Osteoblast (primary cell): ENCODE measurements around the gene ARFIP1. TPM values are rescaled to one million over a fixed set of nuclear protein-coding genes. Genes with fewer than 3 reads are reported as not detected.

Experiments
- DNase-seq: peaks from one replicate; pipeline ENCODE4 v3.0.0; 2011; ENCODE audit warnings: low spot score, mixed read lengths; ENCODE audit not compliant: insufficient read length; ENCODE audit errors: missing footprints
- H2AFZ ChIP-seq: 2 replicates; pipeline ENCODE4 v1.6.0; 2011; ENCODE audit warnings: mild to moderate bottlenecking, low read length
- H3K27ac ChIP-seq: 2 replicates; pipeline ENCODE4 v1.5.1; 2011; ENCODE audit warnings: mild to moderate bottlenecking, low read depth, low read length, moderate library complexity
- H3K27me3 ChIP-seq: 2 replicates; pipeline ENCODE4 v1.6.0; 2012; ENCODE audit warnings: mild to moderate bottlenecking, control low read depth, inconsistent platforms, low read length, moderate library complexity; ENCODE audit not compliant: insufficient read depth
- H3K36me3 ChIP-seq: 2 replicates; pipeline ENCODE4 v1.5.1; 2011; ENCODE audit warnings: mild to moderate bottlenecking, low read length, control low read depth, moderate library complexity; ENCODE audit not compliant: insufficient read depth
- H3K4me1 ChIP-seq: 2 replicates; pipeline ENCODE4 v1.5.1; 2011; ENCODE audit warnings: mild to moderate bottlenecking, low read length, control low read depth, moderate library complexity; ENCODE audit not compliant: insufficient read depth
- H3K4me2 ChIP-seq: 2 replicates; pipeline ENCODE4 v1.6.0; 2011; ENCODE audit warnings: mild to moderate bottlenecking, low read length; ENCODE audit not compliant: insufficient read depth
- H3K4me3 ChIP-seq: fragments of 200-600 bp; sonication (generic); 3 replicates; pipeline ENCODE4 v1.5.1; 2012; ENCODE audit warnings: mild to moderate bottlenecking, low read length, inconsistent platforms; ENCODE audit not compliant: insufficient read depth
- H3K79me2 ChIP-seq: 2 replicates; pipeline ENCODE4 v1.6.0; 2012; ENCODE audit warnings: mild to moderate bottlenecking, low read length, control low read depth, inconsistent platforms; ENCODE audit not compliant: insufficient read depth
- H3K9me3 ChIP-seq: 2 replicates; pipeline ENCODE4 v1.5.1; 2011; ENCODE audit warnings: low read depth, low read length, control low read depth
- H4K20me1 ChIP-seq: 2 replicates; pipeline ENCODE4 v1.6.0; 2012; ENCODE audit warnings: mild to moderate bottlenecking, low read length, control low read depth; ENCODE audit not compliant: insufficient read depth
- CTCF ChIP-seq: IDR thresholded peaks from 2 replicates; pipeline ENCODE4 v1.5.1; 2011; ENCODE audit warnings: mild to moderate bottlenecking, low read depth, low read length, moderate library complexity; ENCODE audit errors: extremely low read depth
- total RNA-seq: library from RNA; depleted of rRNA; stranded (reverse); fragments of >200 nt; gene quantifications from 2 replicates; pipeline ENCODE4 v1.2.3, GENCODE V29; 2012

ARFIP1 gene
- total RNA-seq, 1 donor, result 38.7 TPM

GRCh38 chr4:152773339-152773738, 6.4 kb upstream of the ARFIP1 start:
- peaks cover 22% of the 10 kb centered on the region for H3K27me3 ChIP-seq
- no peaks in the 10 kb centered on the region for H3K79me2 ChIP-seq
- H4K20me1 ChIP-seq, result no peaks in the 10 kb centered on the region
- H3K4me1 ChIP-seq, result no peaks in the 10 kb centered on the region
- no peak for DNase-seq
- H3K4me3 ChIP-seq, result no peak overlapping the region
- no peak for TF ChIP-seq CTCF
- H2AFZ ChIP-seq, result no peak overlapping the region
- no peak overlapping the region for H3K27ac ChIP-seq
- H3K9me3 ChIP-seq, result no peaks in the 10 kb centered on the region
- H3K4me2 ChIP-seq, result no peak overlapping the region
- H3K36me3 ChIP-seq, result no peaks in the 10 kb centered on the region

GRCh38 chr4:152773953-152774352, 5.8 kb upstream of the ARFIP1 start:
- DNase-seq, result no peak
- Histone ChIP-seq H3K9me3 (no peaks in the 10 kb centered on the region), H3K4me3 (no peak overlapping the region), H3K4me2 (no peak overlapping the region), H3K27ac (no peak overlapping the region), H3K4me1 (peaks cover 4% of the 10 kb centered on the region), H4K20me1 (no peaks in the 10 kb centered on the region), H3K79me2 (no peaks in the 10 kb centered on the region), H3K27me3 (peaks cover 22% of the 10 kb centered on the region), H2AFZ (no peak overlapping the region), H3K36me3 (no peaks in the 10 kb centered on the region)
- no peak for TF ChIP-seq CTCF

GRCh38 chr4:152776352-152776751, 3.4 kb upstream of the ARFIP1 start:
- Histone ChIP-seq H3K4me1 (peaks cover 12% of the 10 kb centered on the region), H3K4me3 (no peak overlapping the region), H4K20me1 (no peaks in the 10 kb centered on the region), H3K27me3 (peaks cover 16% of the 10 kb centered on the region), H3K9me3 (no peaks in the 10 kb centered on the region), H2AFZ (no peak overlapping the region), H3K79me2 (peaks cover 14% of the 10 kb centered on the region), H3K4me2 (no peak overlapping the region), H3K36me3 (no peaks in the 10 kb centered on the region), H3K27ac (no peak overlapping the region)
- no peak for TF ChIP-seq CTCF
- DNase-seq, result no peak

- Histone ChIP-seq H3K4me2 (no peak overlapping the region), H3K36me3 (no peaks in the 10 kb centered on the region), H3K27ac (no peak overlapping the region), H3K9me3 (no peaks in the 10 kb centered on the region), H3K27me3 (peaks cover 16% of the 10 kb centered on the region), H3K79me2 (peaks cover 25% of the 10 kb centered on the region), H4K20me1 (peaks cover 10% of the 10 kb centered on the region), H2AFZ (no peak overlapping the region), H3K4me1 (peaks cover 16% of the 10 kb centered on the region), H3K4me3 (no peak overlapping the region)
- TF ChIP-seq CTCF, result no peak
- no peak for DNase-seq
These were observed 2.3 kb upstream of the ARFIP1 start for GRCh38 chr4:152777488-152777887.
